H1 (cell line): ENCODE results near the gene OPN5. TPM values are rescaled to one million over a fixed set of nuclear protein-coding genes. Genes with fewer than 3 reads are reported as not detected.

Experiments
- CTCF ChIA-PET: fragments of 300-600 bp; sonication (Branson Sonifier 250); formaldehyde crosslinking; loops from one replicate; lab custom pipeline; 2021; ENCODE audit not compliant: partially characterized antibody; lab: Charles Lee
- POLR2A ChIA-PET: fragments of 300-600 bp; sonication (Branson Sonifier 250); formaldehyde crosslinking; loops from one replicate; lab custom pipeline; 2021; ENCODE audit warnings: inconsistent platforms; ENCODE audit not compliant: partially characterized antibody; lab: Charles Lee
- DNase-seq, 2 experiments: peaks; one replicate each; pipeline versions ENCODE4 v3.0.0 to v3.0.0-alpha.2; 2010 to 2022; ENCODE audit warnings: low spot score in 2 of 2, low read depth in 1 of 2, mixed read lengths in 1 of 2
- FAIRE-seq: peaks from 2 replicates; lab custom pipeline; 2011; peaks lifted over from hg19 to GRCh38; lab: Jason Lieb, UNC
- H2AFZ ChIP-seq: 2 replicates; pipeline ENCODE4 v1.8.1; 2012; ENCODE audit warnings: low read length, inconsistent platforms
- H2AK5ac ChIP-seq: 2 replicates; pipeline ENCODE4 v1.6.1; 2013; ENCODE audit warnings: low read depth, low read length
- H2BK120ac ChIP-seq: replicated peaks from 2 replicates; pipeline ENCODE3; 2013; ENCODE audit warnings: low read depth, low read length, inconsistent platforms
- H2BK12ac ChIP-seq: 2 replicates; pipeline ENCODE4 v1.6.1; 2013; ENCODE audit warnings: low read depth, low read length
- H2BK15ac ChIP-seq: 2 replicates; pipeline ENCODE4 v1.6.1; 2013; ENCODE audit warnings: low read length
- H2BK20ac ChIP-seq: 2 replicates; pipeline ENCODE4 v1.6.1; 2013; ENCODE audit warnings: low read length
- H2BK5ac ChIP-seq: 2 replicates; pipeline ENCODE4 v1.6.1; 2013; ENCODE audit warnings: low read depth, low read length
- H3K14ac ChIP-seq: 2 replicates; pipeline ENCODE4 v1.6.1; 2013; ENCODE audit warnings: inconsistent platforms; ENCODE audit not compliant: insufficient read length
- H3K18ac ChIP-seq: 2 replicates; pipeline ENCODE4 v1.6.1; 2013; ENCODE audit warnings: low read length; ENCODE audit errors: extremely low read depth
- H3K23ac ChIP-seq: 2 replicates; pipeline ENCODE4 v1.6.1; 2013; ENCODE audit warnings: inconsistent platforms; ENCODE audit not compliant: insufficient read length
- H3K23me2 ChIP-seq: 2 replicates; pipeline ENCODE4 v1.6.1; 2013; ENCODE audit warnings: low read depth, low read length
- H3K27ac ChIP-seq: 2 replicates; pipeline ENCODE4 v1.6.1; 2011; ENCODE audit warnings: low read depth, low read length, inconsistent platforms
- H3K27me3 ChIP-seq, 4 experiments: replicated peaks in 1 of 4; 1 replicate in 1 of 4; 2 replicates in 3 of 4; pipeline versions ENCODE4 v1.6.1 to v1.8.1; 2011 to 2013; ENCODE audit warnings: low read length in 3 of 4, mild to moderate bottlenecking in 3 of 4, inconsistent platforms in 2 of 4, mixed read lengths in 2 of 4, moderate library complexity in 1 of 4; ENCODE audit not compliant: control insufficient read depth in 3 of 4, insufficient read depth in 3 of 4; ENCODE audit errors: extremely low read depth in 1 of 4
- H3K36me3 ChIP-seq, 4 experiments: 2 replicates each; pipeline versions ENCODE4 v1.6.1 to v1.8.1; 2011 to 2013; ENCODE audit warnings: mild to moderate bottlenecking in 4 of 4, low read length in 3 of 4, moderate library complexity in 2 of 4, control low read depth in 1 of 4, inconsistent platforms in 1 of 4; ENCODE audit not compliant: insufficient read depth in 4 of 4, control insufficient read depth in 2 of 4
- H3K4ac ChIP-seq: replicated peaks from 2 replicates; pipeline ENCODE3; 2013; ENCODE audit warnings: low read length, low read depth, mixed read lengths, inconsistent platforms; ENCODE audit not compliant: insufficient read length
- H3K4me1 ChIP-seq, 4 experiments: replicated peaks in 1 of 4; 1 replicate in 1 of 4; 2 replicates in 3 of 4; pipeline versions ENCODE4 v1.6.1 to v1.8.1; 2011 to 2013; ENCODE audit warnings: low read length in 3 of 4, inconsistent platforms in 2 of 4, mixed read lengths in 1 of 4; ENCODE audit not compliant: insufficient read depth in 4 of 4, control insufficient read depth in 3 of 4
- H3K4me2 ChIP-seq, 2 experiments: 2 replicates each; pipeline versions ENCODE4 v1.6.1 to v1.8.1; 2011 to 2013; ENCODE audit warnings: low read depth in 2 of 2, low read length in 2 of 2, control low read depth in 1 of 2, inconsistent platforms in 1 of 2, mild to moderate bottlenecking in 1 of 2; ENCODE audit not compliant: insufficient read depth in 1 of 2
- H3K4me3 ChIP-seq, 4 experiments: fragments of 200-600, 300-600 bp in 1 of 4; sonication (generic), shearing (Covaris generic), sonication (Bioruptor Twin) in 1 of 4; 2 replicates each; pipeline versions ENCODE4 v1.5.1 to v1.8.1; 2011 to 2016; ENCODE audit warnings: low read length in 4 of 4, low read depth in 3 of 4, control low read depth in 2 of 4, inconsistent platforms in 2 of 4, mild to moderate bottlenecking in 2 of 4, mixed read lengths in 1 of 4, moderate library complexity in 1 of 4; ENCODE audit not compliant: insufficient read depth in 2 of 4; ENCODE audit errors: extremely low read depth in 1 of 4
- H3K56ac ChIP-seq: replicated peaks from 2 replicates; pipeline ENCODE3; 2013; ENCODE audit warnings: low read depth, mild to moderate bottlenecking, mixed read lengths, low read length, inconsistent platforms; ENCODE audit not compliant: insufficient read length
- H3K79me1 ChIP-seq: 2 replicates; pipeline ENCODE4 v1.6.1; 2013; ENCODE audit warnings: low read depth, low read length, control low read depth
- H3K79me2 ChIP-seq, 2 experiments: 2 replicates each; pipeline versions ENCODE4 v1.6.1 to v1.8.1; 2012 to 2013; ENCODE audit warnings: low read length in 2 of 2, mild to moderate bottlenecking in 2 of 2, inconsistent platforms in 1 of 2; ENCODE audit not compliant: insufficient read depth in 2 of 2, control insufficient read depth in 1 of 2
- H3K9ac ChIP-seq, 4 experiments: replicated peaks in 1 of 4; 1 replicate in 1 of 4; 2 replicates in 3 of 4; pipeline versions ENCODE4 v1.6.1 to v1.8.1; 2011 to 2013; ENCODE audit warnings: low read depth in 3 of 4, low read length in 3 of 4, control low read depth in 2 of 4, mild to moderate bottlenecking in 2 of 4, moderate library complexity in 2 of 4, inconsistent platforms in 1 of 4; ENCODE audit errors: extremely low read depth in 1 of 4
- H3K9me3 ChIP-seq, 2 experiments: 2 replicates each; pipeline versions ENCODE4 v1.6.1 to v1.8.1; 2012 to 2013; ENCODE audit warnings: mild to moderate bottlenecking in 2 of 2, moderate library complexity in 2 of 2, control low read depth in 1 of 2, inconsistent platforms in 1 of 2, low read depth in 1 of 2, low read length in 1 of 2, mixed read lengths in 1 of 2; ENCODE audit not compliant: insufficient read depth in 2 of 2
- H4K20me1 ChIP-seq, 2 experiments: replicated peaks in 1 of 2; 2 replicates each; pipeline versions ENCODE3 to v1.8.1; 2011 to 2013; ENCODE audit warnings: inconsistent platforms in 2 of 2, low read length in 2 of 2, mild to moderate bottlenecking in 1 of 2; ENCODE audit not compliant: insufficient read depth in 2 of 2, control insufficient read depth in 1 of 2
- H4K5ac ChIP-seq: 2 replicates; pipeline ENCODE4 v1.6.1; 2013; ENCODE audit warnings: low read length, low read depth, mixed read lengths, inconsistent platforms; ENCODE audit not compliant: insufficient read length
- H4K8ac ChIP-seq: 2 replicates; pipeline ENCODE4 v1.8.0; 2013; ENCODE audit warnings: mild to moderate bottlenecking, moderate library complexity, low read length, inconsistent platforms; ENCODE audit not compliant: insufficient read depth; ENCODE audit errors: extremely low read depth
- H4K91ac ChIP-seq: replicated peaks from 2 replicates; pipeline ENCODE3; 2013; ENCODE audit warnings: low read length, mixed read lengths, inconsistent platforms; ENCODE audit not compliant: insufficient read length
- SIX5 ChIP-seq: IDR thresholded peaks from 2 replicates; pipeline ENCODE4 v1.6.1; 2011; ENCODE audit warnings: mild to moderate bottlenecking, low read depth, low read length
- TCF12 ChIP-seq: IDR thresholded peaks from 2 replicates; pipeline ENCODE4 v1.6.1; 2011; ENCODE audit warnings: low read depth, mild to moderate bottlenecking, low read length
- WGBS, 2 experiments: shearing (Covaris generic) in 1 of 2; methylation state at CpG; one replicate each; pipeline versions ENCODE4 v1.1.6 to v1.1.7; 2013 to 2015; ENCODE audit warnings: low lambda C conversion rate in 2 of 2, mixed read lengths in 2 of 2, inconsistent platforms in 1 of 2, low coverage in 1 of 2, missing lambda C conversion rate in 1 of 2; ENCODE audit not compliant: insufficient replicate concordance in 2 of 2, insufficient coverage in 1 of 2, insufficient read length in 1 of 2; ENCODE audit errors: extremely low coverage in 1 of 2, missing lambda C conversion rate in 1 of 2; 5-methylcytosine and 5-hydroxymethylcytosine counted together
- polyA plus RNA-seq, 7 experiments: library from polyadenylated mRNA; depleted of rRNA in 3 of 7; stranded (reverse) in 5 of 7; unstranded in 2 of 7; fragments of >200 nt in 5 of 7; fragments of 200-250 nt in 2 of 7; gene quantifications; 1 replicate in 5 of 7; 2 replicates in 1 of 7; 4 replicates in 1 of 7; pipeline versions ENCODE4 v1.2.1 to v1.2.3, GENCODE V29; 2011 to 2013; ENCODE audit warnings: missing spikeins in 2 of 7, mixed read lengths in 2 of 7
- total RNA-seq: library from RNA; stranded (reverse); fragmentation: NEBNext Ultra II Directional; extraction: Animal tissue kit (Norgen Biotek cat#: 25700); gene quantifications from 2 replicates; pipeline ENCODE4 v1.2.1, GENCODE V29; 2021
- TF ChIP-seq, protein P1 (sequence below), 3 experiments: IDR thresholded peaks; 1 replicate in 2 of 3; 2 replicates in 1 of 3; pipeline versions ENCODE4 v1.5.1 to v1.6.1; 2011; ENCODE audit warnings: low read length in 3 of 3, mild to moderate bottlenecking in 3 of 3, inconsistent platforms in 2 of 3, low read depth in 1 of 3, moderate library complexity in 1 of 3; ENCODE audit not compliant: insufficient read depth in 1 of 3; ENCODE audit errors: control extremely low read depth in 1 of 3

OPN5 gene
- total and polyA plus RNA-seq, 2 of the 8 experiments (the other 6 are each of a cell fraction or from before 2014, with no cell fraction given): not detected

DNA sequence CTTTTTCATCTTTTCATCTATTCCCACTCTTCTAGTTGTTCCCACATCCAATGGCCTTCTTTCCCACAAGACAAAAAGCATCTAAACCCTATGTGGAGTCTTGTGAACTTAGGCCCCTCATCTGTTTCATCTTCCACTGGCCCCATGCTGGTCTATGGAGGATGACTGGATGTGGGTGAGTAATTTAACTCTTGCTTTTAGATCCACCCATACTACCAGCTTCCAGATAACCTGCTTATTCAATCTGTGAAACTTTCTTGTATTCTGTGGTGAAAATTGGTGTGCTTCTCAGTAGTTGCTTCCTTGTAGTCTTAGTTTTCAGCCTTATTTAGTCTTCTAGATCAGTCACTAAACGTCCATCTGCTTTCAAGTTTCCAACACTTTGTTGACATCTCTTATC, 64.9 kb downstream of the OPN5 start:
- no peak for DNase-seq
- H3K36me3 ChIP-seq: no peaks in the 10 kb centered on the region
- H2AFZ ChIP-seq: no peak overlapping the region
- H3K56ac ChIP-seq: no peak overlapping the region
- H2BK15ac ChIP-seq: no peak overlapping the region
- H2BK5ac ChIP-seq: no peak overlapping the region
- no peaks in the 10 kb centered on the region for H3K79me1 ChIP-seq
- TF ChIP-seq, protein P1, sequence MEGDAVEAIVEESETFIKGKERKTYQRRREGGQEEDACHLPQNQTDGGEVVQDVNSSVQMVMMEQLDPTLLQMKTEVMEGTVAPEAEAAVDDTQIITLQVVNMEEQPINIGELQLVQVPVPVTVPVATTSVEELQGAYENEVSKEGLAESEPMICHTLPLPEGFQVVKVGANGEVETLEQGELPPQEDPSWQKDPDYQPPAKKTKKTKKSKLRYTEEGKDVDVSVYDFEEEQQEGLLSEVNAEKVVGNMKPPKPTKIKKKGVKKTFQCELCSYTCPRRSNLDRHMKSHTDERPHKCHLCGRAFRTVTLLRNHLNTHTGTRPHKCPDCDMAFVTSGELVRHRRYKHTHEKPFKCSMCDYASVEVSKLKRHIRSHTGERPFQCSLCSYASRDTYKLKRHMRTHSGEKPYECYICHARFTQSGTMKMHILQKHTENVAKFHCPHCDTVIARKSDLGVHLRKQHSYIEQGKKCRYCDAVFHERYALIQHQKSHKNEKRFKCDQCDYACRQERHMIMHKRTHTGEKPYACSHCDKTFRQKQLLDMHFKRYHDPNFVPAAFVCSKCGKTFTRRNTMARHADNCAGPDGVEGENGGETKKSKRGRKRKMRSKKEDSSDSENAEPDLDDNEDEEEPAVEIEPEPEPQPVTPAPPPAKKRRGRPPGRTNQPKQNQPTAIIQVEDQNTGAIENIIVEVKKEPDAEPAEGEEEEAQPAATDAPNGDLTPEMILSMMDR (IDR thresholded peaks at IDR 0.05; ENCODE audit: control extremely low read depth in 1 of 3, insufficient read depth in 1 of 3, low read depth in 1 of 3, low read length in 3 of 3): no peak
- TF ChIP-seq SIX5 (no peak), TCF12 (no peak)
- no peak overlapping the region for H3K23ac ChIP-seq
- no peaks in the 10 kb centered on the region for H3K79me2 ChIP-seq
- H3K27me3 ChIP-seq: no peaks in the 10 kb centered on the region
- H3K27ac ChIP-seq: no peak overlapping the region
- ChIA-PET CTCF (no interaction called here), POLR2A (no interaction called here)
- no peaks in the 10 kb centered on the region for H3K9me3 ChIP-seq
- FAIRE-seq: no peak
- H3K4me2 ChIP-seq: no peak overlapping the region
- H3K4ac ChIP-seq: no peak overlapping the region
- no peak overlapping the region for H2AK5ac ChIP-seq
- no peak overlapping the region for H2BK20ac ChIP-seq
- H2BK12ac ChIP-seq: no peak overlapping the region
- H4K5ac ChIP-seq: no peak overlapping the region
- no peak overlapping the region for H2BK120ac ChIP-seq
- no peak overlapping the region for H4K91ac ChIP-seq
- H4K8ac ChIP-seq: no peak overlapping the region
- no peaks in the 10 kb centered on the region for H3K23me2 ChIP-seq
- H3K9ac ChIP-seq: no peak overlapping the region; a peak in 1 of 7 replicates
- no peak overlapping the region for H3K14ac ChIP-seq
- H3K18ac ChIP-seq: no peak overlapping the region
- WGBS, 2 experiments: 95% methylated on average over 1 of the region's 1 CpG; no CpG with 5 or more reads in 1 of the 2 experiments
- no peak overlapping the region for H3K4me3 ChIP-seq
- H3K4me1 ChIP-seq: no peaks in the 10 kb centered on the region
- no peaks in the 10 kb centered on the region for H4K20me1 ChIP-seq
